Mesothelial cell of epicardium (in vitro differentiated cells): ENCODE results near the gene PDE1C. TPM values are rescaled to one million over a fixed set of nuclear protein-coding genes. Genes with fewer than 3 reads are reported as not detected.

ENCODE experiments used
- DNase-seq, 2 experiments: peaks; one replicate each; pipeline ENCODE4 v3.0.0; 2021; ENCODE audit warnings: low spot score in 2 of 2; ENCODE audit not compliant: unreplicated experiment in 2 of 2
- H3K27ac Mint-ChIP-seq: 2 replicates; pipeline ENCODE4 v1.8.0; 2021; ENCODE audit warnings: mixed read lengths
- H3K27me3 Mint-ChIP-seq: 2 replicates; pipeline ENCODE4 v1.8.0; 2021; ENCODE audit warnings: low read depth, mixed read lengths
- H3K36me3 Mint-ChIP-seq: 2 replicates; pipeline ENCODE4 v1.8.0; 2021; ENCODE audit warnings: mixed read lengths
- H3K4me1 Mint-ChIP-seq: 2 replicates; pipeline ENCODE4 v1.8.0; 2021; ENCODE audit warnings: mixed read lengths
- H3K4me3 Mint-ChIP-seq: 2 replicates; pipeline ENCODE4 v1.8.0; 2021; ENCODE audit warnings: mild to moderate bottlenecking, moderate library complexity, mixed read lengths
- H3K9me3 Mint-ChIP-seq: 2 replicates; pipeline ENCODE4 v1.8.0; 2021; ENCODE audit warnings: mixed read lengths
- total RNA-seq: library from RNA; stranded (reverse); gene quantifications from 3 replicates; pipeline ENCODE4 v1.2.1, GENCODE V29; 2021
- TF ChIP-seq, protein P1 (sequence below): fragments of 200-600 bp; sonication (generic); IDR thresholded peaks from one replicate; pipeline ENCODE4 v1.5.0; 2021; ENCODE audit warnings: antibody characterized with exemption; ENCODE audit not compliant: unreplicated experiment

Gene PDE1C
- total RNA-seq, 1 donor from 2014 or later: 0.94 TPM

GRCh38 chr7:32043688-32044087 is 26.5 kb downstream of the PDE1C start:
- H3K4me3 Mint-ChIP-seq: no peak overlapping the region
- TF ChIP-seq, protein P1, sequence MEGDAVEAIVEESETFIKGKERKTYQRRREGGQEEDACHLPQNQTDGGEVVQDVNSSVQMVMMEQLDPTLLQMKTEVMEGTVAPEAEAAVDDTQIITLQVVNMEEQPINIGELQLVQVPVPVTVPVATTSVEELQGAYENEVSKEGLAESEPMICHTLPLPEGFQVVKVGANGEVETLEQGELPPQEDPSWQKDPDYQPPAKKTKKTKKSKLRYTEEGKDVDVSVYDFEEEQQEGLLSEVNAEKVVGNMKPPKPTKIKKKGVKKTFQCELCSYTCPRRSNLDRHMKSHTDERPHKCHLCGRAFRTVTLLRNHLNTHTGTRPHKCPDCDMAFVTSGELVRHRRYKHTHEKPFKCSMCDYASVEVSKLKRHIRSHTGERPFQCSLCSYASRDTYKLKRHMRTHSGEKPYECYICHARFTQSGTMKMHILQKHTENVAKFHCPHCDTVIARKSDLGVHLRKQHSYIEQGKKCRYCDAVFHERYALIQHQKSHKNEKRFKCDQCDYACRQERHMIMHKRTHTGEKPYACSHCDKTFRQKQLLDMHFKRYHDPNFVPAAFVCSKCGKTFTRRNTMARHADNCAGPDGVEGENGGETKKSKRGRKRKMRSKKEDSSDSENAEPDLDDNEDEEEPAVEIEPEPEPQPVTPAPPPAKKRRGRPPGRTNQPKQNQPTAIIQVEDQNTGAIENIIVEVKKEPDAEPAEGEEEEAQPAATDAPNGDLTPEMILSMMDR: no peak
- H3K27ac Mint-ChIP-seq: no peak overlapping the region
- no peaks in the 10 kb centered on the region for H3K36me3 Mint-ChIP-seq
- DNase-seq: no peak
- peaks cover 33% of the 10 kb centered on the region for H3K27me3 Mint-ChIP-seq
- no peaks in the 10 kb centered on the region for H3K9me3 Mint-ChIP-seq
- H3K4me1 Mint-ChIP-seq: peaks cover 2% of the 10 kb centered on the region

GRCh38 chr7:32042900-32043299 is 27.3 kb downstream of the PDE1C start:
- H3K27ac Mint-ChIP-seq: no peak overlapping the region
- TF ChIP-seq, protein P1: no peak
- peaks cover 33% of the 10 kb centered on the region for H3K27me3 Mint-ChIP-seq
- no peaks in the 10 kb centered on the region for H3K36me3 Mint-ChIP-seq
- no peak overlapping the region for H3K4me3 Mint-ChIP-seq
- DNase-seq: no peak
- H3K9me3 Mint-ChIP-seq: no peaks in the 10 kb centered on the region
- peaks cover 2% of the 10 kb centered on the region for H3K4me1 Mint-ChIP-seq

DNA sequence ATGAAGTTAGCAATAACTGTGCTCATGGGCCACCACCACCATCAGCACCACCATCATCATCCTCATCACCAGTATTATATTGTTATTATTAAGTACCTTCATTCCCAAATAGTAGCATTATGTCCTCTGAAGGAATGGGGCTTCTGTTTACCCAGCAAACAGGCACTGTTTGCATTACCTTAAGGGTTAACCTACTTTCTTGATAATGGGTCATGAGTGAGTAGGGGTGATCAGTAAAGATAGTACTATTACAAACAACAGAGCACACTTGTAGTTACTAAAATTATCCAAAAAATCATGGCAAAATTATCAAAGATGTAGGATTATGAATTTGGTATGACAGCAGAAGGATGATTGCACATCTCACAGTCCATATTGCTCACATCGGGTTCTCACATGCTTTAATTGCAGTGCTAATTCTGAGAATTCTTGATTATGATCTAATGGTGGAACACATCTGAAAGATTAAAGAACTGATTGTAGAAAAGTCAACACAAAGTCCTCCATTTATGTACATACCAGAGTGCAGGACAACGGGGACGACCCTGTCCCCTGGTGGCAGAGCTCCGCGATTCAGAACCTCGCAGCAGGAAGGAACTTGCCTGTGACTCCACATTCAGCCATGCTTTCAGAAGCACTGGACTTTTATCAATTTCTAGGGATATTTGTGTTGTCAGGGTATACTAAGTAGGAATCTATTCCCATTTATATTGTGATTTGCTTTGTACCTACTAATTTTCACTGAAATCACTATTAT is 31.0 kb downstream of the PDE1C start:
- TF ChIP-seq, protein P1: no peak
- H3K4me1 Mint-ChIP-seq: peaks cover 4% of the 10 kb centered on the region
- no peak for DNase-seq
- peaks cover 9% of the 10 kb centered on the region for H3K9me3 Mint-ChIP-seq
- no peak overlapping the region for H3K4me3 Mint-ChIP-seq
- H3K27me3 Mint-ChIP-seq: peaks cover 33% of the 10 kb centered on the region
- H3K36me3 Mint-ChIP-seq: peaks cover 2% of the 10 kb centered on the region
- H3K27ac Mint-ChIP-seq: no peak overlapping the region

DNA sequence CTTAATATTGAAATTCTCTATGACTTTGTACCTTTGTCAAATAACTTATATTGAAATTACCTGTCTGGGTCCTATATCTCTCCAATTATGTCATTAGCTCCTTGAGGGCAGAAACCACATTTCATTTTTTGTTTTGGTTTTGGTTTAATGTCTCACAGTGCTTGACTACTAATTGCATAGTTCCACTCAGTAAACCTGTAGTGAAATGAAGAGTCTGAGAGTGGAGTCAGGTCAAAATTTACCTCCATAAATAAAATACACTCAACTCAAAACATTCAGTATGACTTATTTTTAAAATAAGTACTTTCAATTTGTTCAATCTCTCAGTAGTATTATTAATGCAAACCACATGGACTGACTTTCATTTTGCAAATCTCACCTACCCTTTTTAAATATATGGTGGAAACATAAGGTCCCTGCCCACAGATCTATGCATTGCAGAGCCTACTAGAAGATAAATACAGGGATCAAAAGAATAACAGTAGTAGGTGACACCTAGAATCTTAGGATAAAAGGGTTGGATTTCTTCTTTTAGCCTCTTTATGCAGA is 32.5 kb downstream of the PDE1C start:
- TF ChIP-seq, protein P1: no peak
- DNase-seq: no peak
- Mint-ChIP-seq H3K27me3 (peaks cover 29% of the 10 kb centered on the region), H3K4me1 (peaks cover 19% of the 10 kb centered on the region), H3K36me3 (peaks cover 2% of the 10 kb centered on the region), H3K27ac (no peak overlapping the region), H3K9me3 (peaks cover 9% of the 10 kb centered on the region), H3K4me3 (no peak overlapping the region)

- peaks cover 21% of the 10 kb centered on the region for H3K4me1 Mint-ChIP-seq
- H3K27me3 Mint-ChIP-seq: peaks cover 27% of the 10 kb centered on the region
- no peak overlapping the region for H3K4me3 Mint-ChIP-seq
- no peak for DNase-seq
- peaks cover 9% of the 10 kb centered on the region for H3K9me3 Mint-ChIP-seq
- no peak overlapping the region for H3K27ac Mint-ChIP-seq
- peaks cover 2% of the 10 kb centered on the region for H3K36me3 Mint-ChIP-seq
- TF ChIP-seq, protein P1: no peak
Observed at GRCh38 chr7:32036557-32036956, 33.6 kb downstream of the PDE1C start.
